Endothelial cell of hepatic sinusoid (primary cell): ENCODE data around the gene JARID2.

ENCODE experiments used
- in situ Hi-C: cut with HindIII; loops from 2 replicates; pipeline ENCODE4 v1.10.0; 2017; ENCODE audit warnings: low sequenced_read_pairs

The JARID2 gene

DNA sequence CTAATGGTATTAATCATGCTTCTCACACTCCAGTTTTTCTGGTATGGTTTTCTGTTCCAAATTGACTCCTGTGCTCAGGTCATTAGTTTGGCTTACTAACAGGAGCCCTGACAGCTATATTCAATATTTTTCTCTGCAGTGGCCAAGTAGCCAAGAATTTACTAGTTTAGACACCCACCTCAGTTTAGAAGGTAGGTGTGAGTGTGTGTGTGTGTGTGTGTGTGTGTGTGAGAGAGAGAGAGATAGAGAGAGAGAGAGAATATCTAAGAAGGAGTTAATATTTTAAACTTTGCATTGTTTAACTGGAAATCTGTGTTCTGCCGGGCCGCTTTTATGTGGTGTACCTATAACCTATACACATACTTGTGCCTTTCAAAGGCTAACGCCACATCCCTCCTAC, 18.5 kb downstream of the JARID2 start:
- in situ Hi-C loops, result no loop called here

DNA sequence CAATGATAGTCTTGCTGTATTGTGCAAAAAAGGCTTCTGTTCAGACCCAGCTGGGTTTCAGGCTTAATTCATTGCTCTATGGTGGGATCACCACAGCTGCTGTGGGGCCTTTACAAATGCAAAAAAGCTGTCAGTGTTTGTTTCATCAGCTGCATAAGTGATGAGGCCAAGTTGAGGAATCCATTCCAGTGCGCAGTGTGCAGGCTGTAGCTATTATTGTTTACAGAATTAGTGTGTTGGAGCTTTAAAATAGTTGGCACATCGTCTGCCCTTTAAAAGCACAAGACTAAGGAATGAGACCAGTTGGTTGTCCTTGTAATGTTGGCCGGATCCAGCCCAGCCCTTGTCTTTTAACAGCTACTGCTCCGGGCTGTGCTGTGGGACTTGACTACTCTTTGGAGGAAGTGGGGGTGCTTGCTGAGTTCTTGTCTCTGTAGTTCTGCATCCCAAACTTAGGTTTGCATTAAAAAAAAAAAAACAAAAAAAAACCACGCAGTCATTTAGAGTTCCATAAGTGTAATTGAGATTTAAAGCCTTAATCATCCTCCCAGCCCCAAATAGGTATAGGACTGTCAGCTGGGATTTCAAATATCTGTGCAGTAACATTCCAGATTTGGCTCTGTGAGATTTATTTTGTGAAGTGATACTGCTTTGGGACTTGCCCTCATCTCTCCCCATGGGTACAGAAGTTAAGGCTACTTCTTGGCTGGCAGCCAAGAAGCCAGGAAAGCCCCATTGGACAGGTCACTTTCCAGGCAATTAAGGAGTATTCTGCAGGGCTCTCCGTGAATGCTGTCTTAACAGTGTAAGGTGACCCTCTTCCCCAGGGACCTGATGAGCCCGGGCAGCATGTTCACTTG, 19.3 kb downstream of the JARID2 start:
- in situ Hi-C loops, result no loop called here

DNA sequence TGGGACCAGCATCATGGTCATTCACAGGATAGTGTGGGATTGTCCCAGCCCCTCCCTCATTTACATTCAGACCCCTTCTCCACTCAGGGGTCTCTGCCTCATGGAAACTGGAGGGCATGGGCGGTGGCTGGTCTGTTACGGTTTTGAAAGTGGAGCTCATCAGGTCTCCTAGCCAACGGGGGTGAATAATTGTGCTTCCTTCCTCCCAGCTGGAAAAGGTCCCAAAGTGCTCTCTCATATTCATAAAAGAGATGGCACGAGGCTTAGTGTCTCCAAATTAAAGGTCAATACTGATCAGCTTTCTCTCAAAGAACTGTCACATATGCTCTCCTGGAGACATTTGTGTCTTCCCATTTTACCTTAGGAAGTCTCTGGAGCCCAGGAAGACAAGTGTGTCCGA, 19.9 kb downstream of the JARID2 start:
- in situ Hi-C loops, result no loop called here

DNA sequence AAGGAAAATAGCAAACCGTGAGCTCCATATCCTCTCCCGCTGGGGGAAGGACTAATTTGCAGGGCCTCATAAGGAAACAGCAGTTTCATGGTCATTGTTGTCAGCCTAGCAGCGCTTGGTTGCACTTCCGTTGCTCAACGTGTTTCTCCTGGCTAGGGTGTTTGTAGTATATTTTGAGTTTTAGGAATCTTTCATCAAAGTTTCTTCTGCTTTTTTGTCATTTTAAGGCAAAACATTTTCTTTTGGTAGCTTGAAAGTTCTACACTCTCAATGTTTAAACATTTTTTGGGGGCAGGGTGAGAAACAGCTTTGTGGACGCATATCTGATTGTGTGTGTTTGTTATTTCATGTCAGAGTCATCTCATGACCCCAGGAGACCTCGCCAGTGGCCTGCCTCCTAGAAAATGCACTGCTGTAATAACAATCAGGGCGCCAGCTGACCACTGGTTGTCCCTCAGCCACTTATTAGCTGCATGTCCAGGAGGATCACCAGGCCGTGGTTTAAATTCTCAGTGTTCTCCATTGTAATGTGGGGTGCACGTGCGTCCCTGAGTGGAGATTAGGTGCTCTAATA, 20.6 kb downstream of the JARID2 start:
- in situ Hi-C loops, result no loop called here

DNA sequence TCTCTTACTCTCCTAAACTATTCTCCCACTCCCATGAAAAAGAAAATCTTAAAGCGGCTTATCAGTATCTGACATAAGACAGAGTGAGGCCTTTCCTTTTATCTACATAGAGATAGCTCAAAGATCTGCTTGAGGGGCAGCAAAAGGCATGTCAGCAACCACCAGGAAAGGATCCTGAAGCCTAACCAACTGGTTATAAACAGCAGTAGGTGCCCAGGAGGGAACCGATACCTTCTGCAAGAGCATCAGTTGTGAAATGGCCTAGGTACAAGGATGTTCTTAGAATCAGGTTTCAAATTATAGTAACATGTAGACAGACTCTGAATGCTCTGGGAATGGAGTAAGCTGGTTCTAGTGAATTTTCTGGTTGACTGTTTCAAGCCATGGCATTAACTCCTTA, 21.4 kb downstream of the JARID2 start:
- in situ Hi-C loops, result no loop called here

DNA sequence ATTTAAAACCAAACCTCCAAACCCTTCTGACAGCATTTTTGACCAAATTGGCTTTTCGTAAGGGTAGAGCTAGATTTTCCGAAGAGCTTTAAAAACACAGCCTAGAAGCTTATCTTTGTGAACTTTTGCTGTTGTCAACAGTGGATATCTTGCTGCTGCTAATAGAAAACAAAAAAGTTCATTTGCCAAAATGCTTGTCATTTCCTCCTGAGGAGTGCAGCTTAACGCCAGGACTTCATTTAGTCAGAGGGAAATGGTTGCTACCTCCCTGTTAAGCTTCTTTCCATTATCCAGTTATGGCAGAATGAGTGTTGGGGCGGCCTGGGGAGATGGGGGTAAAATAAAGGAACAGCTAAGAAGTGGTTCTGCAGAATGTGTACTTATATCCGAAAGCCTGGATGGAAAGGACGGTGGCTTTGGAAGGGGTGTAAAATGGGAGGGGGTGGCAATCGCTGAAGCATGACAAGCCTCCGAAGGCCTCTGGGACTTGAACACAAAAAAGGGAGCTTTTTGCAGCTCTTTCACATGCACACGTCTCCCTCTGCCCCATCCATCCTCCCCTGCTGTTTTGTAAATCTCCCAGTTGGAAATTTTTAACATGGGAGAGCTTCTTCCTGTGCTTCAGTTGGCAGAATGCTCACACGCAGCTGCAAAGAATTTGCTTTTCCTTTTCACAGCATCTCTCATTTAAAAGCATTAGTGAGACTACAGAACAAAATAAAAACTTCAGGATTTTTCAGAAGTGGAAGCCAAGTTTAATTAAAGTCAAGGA, 22.5 kb downstream of the JARID2 start:
- in situ Hi-C loops, result no loop called here

DNA sequence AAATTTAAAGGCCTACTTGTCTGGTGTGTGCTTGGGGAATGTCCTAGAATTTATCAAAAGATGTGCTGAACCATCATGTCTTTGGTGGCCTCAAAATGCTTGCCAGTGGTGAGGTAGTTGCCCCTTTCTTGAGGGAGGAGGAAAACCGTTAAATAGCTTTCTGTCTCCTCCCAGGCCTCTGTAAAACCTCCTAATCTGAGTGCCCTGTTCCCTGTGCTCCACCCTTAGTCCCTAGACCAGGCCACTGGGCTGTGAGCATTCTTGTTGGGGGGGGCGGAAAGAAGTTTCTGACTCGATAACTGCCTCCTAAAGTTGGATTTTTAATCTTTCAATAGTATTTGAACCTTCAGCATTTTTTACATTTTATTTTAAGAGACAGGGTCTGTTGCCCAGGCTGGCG, 23.1 kb downstream of the JARID2 start:
- in situ Hi-C loops, result no loop called here

DNA sequence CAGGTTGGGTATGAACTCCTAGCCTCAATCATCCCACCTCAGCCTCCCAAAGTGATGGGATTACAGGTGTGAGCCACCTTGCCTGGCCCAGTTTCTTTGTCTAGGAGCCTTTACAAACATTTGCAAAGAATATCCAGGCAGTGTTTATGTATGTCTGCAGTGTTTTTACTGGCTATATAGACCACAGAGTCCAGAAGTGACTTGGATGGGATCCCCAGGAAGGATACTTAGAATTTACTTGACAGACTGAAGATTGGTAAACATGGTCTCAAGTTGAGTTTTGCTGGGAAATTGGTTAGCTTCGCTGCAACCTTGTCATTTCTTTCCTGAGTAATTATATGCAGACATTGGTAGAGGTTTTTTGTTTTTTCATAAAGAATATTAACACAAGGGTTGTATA, 23.8 kb downstream of the JARID2 start:
- in situ Hi-C loops, result no loop called here

DNA sequence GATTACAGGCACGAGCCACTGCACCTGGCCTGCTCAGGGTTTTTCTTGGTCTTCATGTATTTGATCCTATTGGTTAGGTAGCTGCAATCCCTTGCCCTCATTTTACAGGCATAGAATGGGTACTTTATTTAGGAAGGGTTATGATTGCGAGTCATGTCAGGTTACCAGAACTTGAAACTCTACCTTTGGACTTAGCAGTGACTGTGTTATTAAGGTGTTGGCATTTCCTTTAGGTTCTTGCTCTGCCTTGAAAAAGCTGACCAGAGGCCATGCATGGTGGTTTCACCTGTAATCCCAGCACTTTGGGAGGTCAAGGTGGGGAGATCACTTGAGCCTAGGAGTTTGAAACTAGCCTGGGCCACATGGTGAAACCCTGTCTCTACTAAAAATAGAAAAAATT, 24.5 kb downstream of the JARID2 start:
- in situ Hi-C loops, result no loop called here

DNA sequence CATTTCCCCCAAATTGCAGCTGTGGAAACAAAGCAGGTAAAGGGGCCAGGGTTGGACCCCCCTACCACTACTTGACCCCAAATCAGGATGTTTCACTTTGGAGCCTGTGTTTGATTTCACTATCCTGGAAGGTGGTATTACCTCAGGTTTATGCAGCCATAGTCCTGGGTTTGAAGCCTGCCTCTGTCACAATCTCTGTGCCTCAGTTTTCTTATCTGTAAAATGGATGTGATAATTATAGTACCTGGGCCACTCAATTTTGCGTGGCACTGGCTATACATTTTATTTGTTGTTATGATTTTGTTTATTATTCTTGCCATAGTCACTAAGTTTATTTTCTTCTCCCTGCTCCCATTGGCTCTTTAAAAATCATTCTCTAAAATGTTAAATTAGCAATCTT, 26.7 kb downstream of the JARID2 start:
- in situ Hi-C loops, result no loop called here

DNA sequence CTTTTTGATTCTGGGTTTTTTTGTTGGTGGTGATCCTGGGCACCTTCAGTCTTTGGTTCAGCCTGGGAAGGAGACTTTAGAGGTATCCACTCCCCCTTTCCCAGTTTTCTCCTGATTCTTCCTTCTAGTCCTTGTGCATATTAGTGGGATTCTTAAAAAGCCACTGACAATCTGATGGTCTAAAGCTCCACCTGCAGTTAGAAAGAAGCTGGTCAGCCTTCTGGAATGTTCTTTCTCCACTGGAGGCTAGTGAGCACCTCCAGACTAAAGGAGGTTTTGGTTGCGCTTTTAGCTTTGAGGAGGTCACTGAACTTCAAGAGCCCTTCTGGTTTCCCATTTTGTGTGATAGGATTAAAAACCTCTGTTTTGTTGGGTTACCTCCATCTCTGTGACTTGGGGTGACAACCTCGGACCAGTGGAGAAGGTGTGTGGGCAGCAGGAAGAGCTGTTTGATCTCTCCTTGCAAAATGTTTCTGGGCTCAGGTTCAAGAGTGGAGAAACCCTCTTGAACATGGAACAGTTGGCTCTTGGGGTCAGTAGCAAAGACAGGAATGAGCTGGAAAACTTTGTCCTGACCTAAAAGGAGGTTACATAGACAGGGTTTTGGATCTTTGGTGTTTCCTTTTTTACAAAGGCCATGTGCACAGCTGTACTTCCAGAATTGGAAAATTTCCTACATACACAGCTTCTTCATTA, 29.0 kb downstream of the JARID2 start:
- in situ Hi-C loops, result no loop called here

DNA sequence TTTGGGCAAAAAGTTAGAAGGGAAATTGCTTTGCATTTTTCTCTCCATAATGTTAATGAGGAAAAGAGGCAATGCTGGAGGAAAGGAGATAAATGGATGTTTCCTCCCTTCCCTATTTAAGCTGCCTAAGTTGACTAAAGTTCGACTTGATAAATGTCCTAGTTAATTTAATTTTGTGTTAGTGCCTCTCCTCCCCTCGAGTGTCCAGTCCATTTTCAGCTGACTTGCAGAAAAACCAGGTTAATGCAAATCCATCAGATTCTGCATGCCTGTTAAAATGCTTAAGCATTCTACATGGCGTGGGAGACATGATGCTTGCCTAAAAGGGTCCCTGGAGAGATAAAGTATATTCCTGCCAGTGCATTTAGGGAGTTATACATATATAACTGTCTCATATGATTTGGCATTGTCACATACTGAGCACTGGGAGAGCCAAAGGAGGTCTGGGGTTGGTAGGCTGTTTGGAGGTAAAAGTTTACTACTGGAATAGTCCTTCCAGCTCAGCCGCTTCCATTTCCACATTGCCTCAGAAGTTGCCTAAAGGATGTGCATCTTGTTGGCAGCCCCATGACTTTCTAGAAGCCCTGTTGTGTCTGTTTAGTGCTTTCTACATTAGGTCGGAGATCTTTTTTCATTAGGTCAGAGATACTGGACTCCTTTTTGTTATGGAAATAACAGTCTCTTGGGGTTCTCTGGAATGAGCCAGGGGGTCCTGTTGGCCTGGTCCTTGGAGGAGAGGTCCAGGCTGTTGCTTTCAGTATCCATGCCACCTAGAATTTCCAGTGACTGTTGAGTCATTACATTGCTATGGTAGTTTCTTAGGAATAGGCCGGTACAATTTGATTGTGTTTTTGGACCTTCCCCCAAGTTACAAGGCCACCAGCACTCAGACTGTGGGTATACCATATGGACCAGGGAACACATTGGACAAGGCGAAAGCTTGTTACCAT, 30.4 kb downstream of the JARID2 start:
- in situ Hi-C loops, result no loop called here

DNA sequence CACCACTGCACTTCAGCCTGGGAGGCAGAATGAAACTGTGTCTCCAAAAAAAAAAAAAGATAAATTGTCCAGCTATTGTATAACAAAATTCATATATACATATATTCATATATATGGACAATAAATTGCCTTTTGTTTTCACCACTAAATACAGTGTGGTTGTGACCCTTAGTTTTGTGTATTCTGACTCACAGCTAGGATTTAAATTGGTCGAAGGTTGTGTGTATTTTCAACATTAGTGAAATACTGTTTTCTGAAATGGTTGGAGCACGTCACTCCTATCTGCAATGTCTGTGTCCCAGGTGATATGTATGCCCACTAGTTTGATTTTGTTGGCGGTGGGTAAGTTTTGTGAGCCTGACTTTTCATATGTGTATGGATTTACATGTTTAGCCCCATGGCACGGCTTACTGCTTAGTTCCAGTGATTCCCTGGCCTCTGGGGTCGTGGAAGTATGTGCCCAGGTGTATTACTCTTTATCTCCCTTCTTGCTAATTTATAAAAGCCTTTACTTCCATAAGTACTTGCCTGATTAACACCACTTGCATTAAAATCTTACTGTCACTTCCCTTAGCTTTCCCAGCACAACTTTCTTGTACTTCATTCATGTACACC, 33.3 kb downstream of the JARID2 start:
- in situ Hi-C loops, result no loop called here

DNA sequence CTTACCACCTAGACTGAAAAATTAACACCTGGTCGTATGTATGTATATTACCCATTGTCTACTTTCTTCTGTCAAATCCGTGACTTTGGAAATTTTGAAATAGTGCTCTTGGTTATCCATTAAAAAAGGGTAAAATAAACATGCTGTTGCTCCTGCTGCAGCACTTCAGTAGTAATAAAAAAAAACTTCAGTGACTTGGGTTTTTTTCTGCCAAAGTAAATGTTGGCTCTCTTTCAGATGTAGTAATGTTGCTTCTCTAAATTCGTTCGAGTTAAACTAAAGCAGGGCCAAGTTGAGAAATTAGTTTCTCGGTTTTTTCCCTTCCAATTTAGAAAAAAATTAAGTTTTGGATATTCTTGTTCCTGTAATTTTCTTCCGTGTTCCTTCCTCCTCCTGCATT, 34.2 kb downstream of the JARID2 start:
- in situ Hi-C loops, result no loop called here

DNA sequence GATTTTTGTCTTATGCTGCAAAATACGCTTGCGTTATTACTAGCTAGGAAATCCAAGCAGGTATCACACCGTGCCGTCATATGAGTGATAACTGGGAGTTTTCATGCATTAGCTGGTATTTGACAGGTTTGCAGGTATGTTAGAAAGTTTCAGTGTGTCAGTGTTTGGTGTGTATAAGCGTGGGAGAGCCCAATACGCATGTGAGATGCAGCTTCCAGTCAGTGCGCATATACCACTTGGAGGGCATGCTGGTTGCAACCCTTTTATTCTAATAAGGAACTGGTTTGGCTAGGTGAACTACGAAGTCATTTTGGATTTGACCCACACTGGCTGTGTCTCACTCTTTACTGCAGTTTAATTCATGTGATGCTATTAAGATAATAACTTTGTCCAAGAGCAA, 35.1 kb downstream of the JARID2 start:
- in situ Hi-C loops, result no loop called here

DNA sequence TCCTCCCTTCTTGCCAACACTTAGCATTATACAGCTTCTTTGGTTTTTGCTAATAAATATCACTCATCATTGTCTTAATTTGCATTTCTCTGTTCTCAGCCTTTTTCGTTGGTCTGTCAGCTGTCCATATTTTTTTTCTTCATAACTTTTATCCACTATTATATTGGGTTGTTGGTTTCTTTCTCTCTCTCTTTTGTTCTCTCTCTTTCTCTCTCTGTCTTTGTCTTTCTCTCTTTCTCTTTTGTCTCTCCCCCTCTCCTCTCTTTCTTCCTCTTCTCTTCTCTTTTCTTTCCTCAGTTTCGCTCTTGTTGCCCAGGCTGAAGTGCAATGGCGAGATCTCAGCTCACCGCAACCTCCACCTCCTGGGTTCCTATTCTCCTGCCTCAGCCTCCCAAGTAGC, 36.5 kb downstream of the JARID2 start:
- in situ Hi-C loops, result no loop called here

DNA sequence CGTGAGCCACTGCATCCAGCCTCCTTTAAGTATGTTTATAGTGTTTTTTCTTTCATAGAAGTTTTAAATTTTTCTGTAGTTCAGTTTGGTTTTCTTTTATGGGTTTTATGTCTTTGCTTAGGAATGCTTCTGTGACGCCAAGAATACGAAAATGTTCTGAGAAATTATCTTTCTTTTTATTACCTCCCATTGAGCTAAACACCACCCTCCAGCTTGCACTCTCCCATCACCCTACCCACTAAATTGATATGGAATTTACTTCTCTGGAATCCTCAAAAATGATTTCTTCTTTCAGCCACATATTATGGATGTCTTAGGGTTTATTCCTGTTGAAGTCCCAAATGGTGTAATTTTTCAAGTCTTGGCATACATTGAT, 38.1 kb downstream of the JARID2 start:
- in situ Hi-C loops, result no loop called here

DNA sequence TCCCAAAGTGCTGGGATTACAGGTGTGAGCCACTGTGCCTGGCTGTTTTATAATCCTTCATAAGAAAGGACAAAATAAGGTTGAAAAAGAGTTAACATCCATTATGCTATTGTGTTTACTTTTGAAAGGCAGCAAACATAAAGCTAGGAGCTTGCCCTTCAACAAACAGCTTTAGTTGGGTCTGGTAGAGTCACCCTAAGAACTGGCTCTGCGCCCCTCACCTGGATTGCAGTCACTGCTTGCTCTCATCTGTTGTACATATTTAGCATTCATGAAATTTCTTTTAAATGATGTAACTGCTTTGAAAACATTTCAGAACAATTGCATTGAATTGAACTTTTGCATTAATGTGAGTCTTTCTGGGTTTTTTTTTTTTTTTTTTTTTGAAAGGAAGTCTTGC, 38.9 kb downstream of the JARID2 start:
- in situ Hi-C loops, result loop anchor here (5.0 kb wide), 1 partner anchor 93 kb away; no protein-coding TSS in a partner anchor

DNA sequence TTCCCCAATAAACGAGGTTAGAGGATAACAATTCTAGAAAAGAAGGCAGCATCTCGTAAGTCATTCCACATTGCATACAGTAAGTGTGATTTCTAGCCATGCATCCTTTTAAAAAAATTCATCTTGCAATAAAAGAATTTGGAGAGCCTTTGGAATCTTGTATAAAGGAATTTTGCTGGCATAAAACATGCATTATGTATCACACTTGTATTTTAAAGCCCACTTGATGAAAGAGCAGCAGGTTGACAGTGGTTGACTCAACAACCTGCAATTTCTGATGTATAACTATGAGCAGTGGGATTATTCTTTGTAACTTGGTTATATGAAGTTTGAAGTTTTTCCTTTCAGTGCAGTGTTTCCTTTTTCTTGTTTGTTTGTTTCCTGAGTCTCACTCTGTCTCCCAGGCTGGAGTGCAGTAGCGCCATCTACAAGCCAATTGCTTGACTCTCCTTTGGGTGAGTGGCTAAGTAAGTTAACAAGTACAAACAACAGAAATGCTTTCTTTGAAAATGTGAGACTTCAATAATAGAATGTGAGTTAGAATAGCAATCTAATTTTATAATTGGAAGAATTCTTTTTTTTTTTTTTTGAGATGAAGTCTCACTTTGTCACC, 39.9 kb downstream of the JARID2 start:
- in situ Hi-C loops, result loop anchor here (5.0 kb wide), 1 partner anchor 92 kb away; no protein-coding TSS in a partner anchor
